ENCODE data around the gene OBI1.

The OBI1 gene

DNA sequence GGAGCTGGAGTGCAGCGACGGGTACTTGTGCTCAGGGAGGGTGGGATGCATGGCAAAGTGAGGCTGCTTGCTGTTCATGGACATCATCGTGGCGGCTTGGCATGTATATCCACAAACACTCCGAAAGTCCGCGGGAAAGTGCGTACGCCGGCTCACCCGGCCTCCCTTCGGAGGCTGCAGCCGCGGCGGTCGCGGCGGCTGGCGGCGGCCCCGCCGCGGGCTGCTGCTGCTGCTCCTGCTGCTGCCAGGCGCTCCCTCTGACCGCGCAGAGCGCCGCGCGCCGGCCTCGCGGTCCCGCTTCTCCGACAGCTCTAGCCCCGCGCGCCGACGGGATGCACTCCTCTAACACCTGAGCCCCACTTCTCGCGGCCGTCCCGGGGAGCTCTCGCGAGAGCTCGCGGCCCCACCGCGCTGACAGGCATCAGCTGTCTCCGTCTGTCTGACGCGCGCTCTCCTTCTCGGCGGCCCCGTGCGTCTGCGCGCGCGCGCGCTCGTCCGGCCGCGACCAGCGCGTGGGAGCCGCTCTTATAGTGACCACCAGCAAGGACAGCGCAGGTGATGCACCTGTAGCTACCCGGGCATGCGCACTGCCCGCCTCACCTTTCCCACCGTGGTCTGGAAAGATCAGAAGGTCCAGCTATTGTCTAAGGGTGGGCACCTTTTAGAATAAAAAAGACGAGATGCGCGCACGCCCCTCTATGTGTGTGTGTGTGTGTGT is 55.6 kb downstream of the OBI1 start, which contains the start of gene POU4F1:
TSS of gene POU4F1 (minus strand) at position 313 of the 718 bp plus-strand sequence. CDS start at position 87, 226 bp downstream.
- peak; percentile 31 to 49 for DNase-seq (ENCODE audit: low read depth in 2 of 2)

DNA sequence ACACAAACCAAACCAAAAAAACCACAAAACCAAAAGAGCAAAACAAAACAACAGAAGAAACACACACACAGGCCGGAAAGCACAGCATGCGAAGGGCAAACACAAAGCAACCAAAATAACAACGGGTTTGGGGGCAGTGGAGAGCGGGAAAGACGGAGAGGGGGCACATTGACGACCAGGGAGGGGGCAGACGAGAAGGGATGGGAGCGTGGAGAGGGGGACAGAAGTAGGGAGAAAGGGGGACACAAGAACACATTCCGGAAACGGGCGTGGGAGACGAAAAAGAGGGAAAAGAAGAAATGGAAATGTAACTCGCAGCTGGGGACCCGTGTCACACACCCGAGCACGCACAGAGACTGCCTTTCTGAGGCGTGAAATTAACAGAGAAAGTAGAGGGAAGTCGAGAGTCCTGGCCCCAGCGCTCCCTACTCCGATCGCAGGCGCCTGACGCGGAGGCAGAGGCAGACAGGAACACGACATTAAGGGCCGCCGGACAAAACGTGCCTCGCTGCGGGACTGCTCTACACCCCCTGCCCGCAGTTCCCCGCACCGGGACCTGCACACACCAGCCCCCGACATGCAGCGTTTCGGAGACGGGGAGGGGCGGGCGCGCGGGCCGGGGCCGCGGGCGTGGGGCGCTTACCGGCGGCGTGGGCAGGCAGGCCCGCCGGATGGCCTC is 56.3 kb downstream of the OBI1 start:
- no peak for DNase-seq (ENCODE audit: low read depth in 2 of 2)

DNA sequence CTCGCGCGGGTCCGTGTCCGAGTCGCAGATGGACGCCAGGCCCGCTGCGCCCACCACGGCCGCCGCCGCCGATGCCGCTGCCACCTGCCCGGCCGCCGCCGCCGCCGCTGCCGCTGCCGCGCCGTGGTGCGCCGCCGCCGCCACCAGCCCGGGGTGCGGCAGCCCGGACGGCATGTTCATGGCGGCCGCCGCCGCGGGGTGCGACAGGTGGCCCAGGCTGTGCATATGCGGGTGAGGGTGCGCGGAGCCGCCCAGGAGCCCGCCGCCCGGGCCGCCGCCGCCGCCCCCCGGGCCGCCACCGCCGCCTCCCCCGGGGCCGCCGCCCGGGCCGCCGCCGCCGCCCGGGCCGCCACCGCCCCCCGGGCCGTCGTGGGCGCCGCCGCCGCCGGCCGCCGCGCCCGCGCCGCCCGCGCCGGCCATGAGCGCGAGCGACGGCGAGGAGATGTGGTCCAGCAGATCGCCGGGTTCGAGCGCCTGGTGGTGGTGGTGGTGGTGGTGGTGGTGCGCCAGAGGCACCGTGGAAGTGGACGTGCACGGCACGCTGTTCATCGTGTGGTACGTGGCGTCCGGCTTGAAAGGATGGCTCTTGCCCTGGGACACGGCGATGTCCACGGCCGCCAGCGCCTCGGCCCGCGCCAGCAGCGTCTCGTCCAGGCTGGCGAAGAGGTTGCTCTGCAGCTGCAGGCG is 56.9 kb downstream of the OBI1 start:
- no peak for DNase-seq (ENCODE audit: low read depth in 2 of 2)

DNA sequence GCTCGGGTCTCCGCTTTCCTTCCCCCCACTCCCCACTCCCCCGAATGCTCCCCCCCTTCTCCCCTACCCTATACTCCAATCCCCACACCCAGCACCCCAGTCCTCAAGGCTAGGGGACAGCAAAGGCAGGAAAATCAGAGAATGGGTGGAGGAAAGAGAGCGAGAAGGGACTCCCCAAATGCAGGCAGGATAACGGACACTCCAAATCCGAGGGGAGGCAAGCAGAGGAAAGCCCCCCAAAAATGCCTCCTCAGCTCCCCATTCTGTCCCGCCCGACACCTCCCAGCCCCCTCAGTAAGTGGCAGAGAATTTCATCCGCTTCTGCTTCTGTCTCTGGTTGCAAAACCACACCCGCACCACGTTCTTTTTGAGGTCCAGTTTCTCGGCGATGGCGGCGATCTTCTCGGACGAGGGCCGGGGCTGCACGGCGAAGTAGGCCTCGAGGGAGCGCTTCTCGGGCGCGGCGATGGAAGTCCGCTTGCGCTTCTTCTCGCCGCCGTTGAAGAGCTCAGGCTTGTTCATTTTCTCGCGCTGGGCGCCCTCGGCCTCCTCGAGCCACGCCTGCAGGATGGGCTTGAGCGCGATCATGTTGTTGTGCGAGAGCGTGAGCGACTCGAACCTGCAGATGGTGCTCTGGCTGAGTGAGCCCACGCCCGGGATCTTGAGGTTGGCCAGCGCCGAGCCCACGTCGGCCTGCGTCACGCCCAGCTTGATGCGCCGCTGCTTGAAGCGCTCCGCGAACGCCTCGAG is 57.7 kb downstream of the OBI1 start:
- DNase-seq (ENCODE audit: low read depth in 2 of 2), result no peak

DNA sequence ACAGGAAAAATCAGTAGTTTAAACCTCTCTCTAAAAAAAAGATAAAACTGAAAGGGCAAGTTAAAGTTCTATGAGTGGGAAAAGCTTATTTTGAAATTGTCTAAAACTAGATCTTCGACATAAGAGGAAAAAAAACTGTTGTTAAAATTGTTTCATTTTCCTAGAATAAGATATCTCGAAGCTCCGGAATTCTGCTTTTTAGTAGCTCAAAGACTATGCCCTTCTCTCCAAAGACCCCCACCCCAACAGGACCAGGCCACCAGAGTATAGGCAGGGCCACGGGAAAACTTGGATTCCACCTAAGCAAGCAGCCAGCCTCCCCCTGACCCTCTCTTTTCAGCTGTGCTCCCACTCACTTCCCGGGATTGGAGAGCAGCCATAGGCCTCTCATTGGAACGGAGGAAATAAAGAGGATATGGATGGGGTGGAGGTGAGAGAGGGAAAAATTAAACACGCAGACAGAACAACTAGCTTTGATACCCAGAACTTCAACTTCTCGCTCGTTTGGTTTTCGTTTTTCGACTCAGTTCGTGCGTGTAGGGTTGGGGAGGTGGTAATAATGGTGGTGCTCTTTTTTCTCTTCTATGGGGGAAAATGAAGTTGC is 58.6 kb downstream of the OBI1 start:
- DNase-seq (ENCODE audit: low read depth in 2 of 2), result no peak

DNA sequence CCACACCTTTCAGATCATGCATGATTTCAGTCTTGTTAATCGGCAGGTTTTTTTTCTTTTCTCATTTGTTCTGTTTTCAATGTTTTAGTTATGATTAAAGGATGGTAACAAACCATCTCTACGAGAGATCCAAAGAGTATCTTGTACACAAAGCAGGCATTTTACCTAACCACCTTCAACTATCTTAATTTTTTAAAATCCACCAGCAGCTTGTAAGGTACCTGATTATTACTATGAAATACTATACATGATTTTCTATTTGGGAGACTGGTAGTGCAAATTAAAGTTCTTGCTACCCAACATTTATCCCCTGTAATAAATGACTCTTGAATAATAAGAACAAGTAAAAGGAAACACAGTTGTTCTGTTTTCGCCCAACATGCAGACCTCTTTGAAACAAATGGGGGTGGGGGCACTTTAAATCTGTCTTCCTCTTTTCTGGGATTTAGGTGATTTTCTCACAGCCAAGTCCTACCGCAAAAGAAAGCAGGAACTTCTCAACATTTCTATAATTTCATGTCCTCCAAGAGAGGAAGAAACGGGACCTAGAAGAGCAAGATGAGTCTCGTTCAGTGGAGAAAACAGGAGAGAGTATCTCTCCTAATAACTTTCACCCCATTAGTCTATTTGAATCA is 59.2 kb downstream of the OBI1 start:
- DNase-seq (ENCODE audit: low read depth in 2 of 2), result no peak

DNA sequence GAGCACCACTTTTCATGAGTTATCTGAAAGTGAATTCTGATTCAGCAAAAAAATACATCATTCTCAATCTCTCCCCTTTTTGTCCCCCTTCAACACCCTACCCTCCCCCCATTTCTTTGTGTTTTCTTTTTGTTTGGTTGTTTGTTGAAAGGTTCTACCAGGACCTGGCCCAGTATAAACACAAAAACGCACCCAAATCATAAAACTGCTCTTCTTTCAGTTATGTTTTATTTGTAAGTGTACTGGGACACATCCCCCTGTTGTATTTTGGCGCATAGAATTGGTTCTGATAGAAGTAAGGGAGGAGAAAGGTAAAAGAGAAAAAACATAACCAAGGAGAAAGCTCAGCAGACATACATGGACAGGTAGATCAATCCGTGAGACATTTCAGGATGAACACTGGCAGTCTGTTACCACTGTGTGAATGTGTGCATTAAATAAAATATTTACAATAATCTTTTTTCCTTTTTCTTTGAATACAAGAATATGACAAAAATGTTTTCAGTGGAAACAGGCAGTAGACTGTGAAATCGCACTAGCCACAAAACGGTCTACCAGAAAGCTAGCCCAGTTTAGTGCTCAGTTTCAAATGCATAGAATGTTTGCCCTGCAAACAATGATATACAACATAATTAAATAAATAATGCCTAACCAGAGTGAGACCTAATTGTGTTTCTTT is 59.9 kb downstream of the OBI1 start:
- DNase-seq (ENCODE audit: low read depth in 2 of 2), result no peak

DNA sequence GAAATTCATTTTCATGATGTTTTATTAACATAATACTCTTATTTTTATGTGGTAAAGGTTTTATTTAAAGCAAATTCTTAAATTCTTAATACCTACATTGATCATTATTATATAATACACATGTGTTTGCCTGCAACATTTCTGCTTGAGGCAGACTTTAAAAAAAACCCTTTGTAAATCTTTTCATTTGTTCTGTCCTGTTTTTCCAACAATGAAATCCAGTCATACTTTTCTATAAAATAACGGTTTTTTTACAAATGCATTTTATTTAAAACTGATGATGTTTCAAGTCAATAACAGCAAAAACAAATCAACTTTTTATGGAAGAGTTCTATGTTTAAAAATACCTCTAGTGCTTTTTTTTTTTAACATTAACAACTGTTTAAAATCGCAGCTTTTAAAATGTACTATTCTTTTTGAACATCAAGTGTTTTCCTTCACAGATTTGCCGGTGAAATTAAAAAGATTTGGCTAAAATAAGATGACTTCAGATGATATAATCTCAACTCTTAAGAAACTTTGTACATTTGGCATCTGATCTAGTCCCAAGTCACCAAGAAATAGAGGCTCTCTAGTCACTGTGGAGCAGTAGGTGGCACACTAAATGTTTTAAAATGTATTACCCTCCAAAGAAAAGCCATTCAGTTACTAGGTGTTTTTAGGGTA is 60.7 kb downstream of the OBI1 start:
- no peak for DNase-seq (ENCODE audit: low read depth in 2 of 2)

DNA sequence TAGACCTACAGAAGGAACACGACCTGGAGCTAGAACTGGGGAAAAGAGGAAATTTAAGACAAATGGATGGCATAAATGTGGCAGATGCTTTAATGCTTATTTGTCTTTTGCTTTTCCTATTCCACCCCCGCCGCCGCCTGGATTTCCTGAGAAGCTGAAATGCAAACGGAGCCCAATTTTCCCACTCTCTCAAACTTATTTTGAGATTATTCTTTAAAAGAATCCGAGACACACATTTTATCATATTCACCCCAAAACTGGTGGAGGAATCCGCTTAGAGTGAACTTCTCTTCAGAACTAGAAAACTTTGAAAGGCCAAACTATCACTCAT is 61.4 kb downstream of the OBI1 start:
- no peak for DNase-seq (ENCODE audit: low read depth in 2 of 2)

DNA sequence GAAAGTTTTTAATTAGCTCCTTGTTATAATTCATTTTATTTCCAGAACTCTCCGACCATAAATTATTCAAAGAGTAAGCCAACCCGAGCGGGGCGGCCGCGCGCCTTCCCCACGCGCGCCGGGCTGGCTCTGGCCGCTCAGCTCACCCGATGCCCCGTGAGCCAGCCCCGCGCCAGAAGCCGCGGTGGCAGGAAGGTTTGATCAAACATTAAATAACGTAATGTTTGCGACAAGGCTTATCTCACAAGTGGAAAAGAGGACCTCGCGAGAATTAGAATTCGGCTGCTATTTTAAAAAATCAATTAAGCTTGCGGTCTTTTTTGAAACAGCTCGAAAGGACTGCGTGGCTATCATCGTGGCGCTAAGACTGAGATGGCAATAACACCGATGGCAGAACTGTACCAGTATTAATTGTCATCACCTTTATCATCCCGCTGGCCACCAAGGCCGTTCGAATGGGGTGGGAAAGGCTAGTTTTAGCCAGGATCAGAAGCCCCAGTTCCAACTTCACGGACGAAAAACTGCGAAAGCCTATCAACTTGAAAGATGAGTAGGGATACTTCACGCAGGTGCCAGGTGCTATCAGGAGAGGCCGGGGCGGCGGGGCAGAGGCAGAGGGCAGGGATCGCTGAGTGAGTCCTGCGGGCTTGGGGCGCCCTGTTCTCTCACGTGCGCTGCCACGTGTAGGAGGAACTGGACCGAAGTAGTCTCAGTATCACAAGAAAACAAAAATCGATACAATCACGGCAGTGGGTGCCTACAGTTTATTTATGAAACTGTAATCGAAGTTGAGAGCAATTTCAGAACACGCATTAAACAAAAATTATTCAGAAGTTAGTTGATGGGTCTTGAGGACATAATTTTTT is 62.0 kb downstream of the OBI1 start:
- DNase-seq (ENCODE audit: low read depth in 2 of 2), result no peak

DNA sequence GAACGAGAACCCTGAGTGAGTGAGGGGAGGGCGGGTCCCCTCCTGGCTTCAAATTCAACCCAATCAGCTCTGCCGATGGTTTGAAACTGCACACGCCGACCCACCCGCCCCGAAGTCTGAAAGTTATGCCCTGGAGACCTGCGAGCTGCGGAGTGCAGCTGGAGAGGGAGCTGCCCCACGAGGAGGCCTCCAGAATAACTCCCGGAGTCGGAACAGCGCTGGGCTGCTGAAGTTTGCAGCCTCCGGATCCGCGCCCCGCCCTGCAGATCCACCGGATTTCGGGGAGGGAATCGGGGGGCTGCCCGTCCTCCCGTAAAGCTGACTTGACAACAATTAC is 62.6 kb downstream of the OBI1 start:
- DNase-seq (ENCODE audit: low read depth in 2 of 2), result no peak

DNA sequence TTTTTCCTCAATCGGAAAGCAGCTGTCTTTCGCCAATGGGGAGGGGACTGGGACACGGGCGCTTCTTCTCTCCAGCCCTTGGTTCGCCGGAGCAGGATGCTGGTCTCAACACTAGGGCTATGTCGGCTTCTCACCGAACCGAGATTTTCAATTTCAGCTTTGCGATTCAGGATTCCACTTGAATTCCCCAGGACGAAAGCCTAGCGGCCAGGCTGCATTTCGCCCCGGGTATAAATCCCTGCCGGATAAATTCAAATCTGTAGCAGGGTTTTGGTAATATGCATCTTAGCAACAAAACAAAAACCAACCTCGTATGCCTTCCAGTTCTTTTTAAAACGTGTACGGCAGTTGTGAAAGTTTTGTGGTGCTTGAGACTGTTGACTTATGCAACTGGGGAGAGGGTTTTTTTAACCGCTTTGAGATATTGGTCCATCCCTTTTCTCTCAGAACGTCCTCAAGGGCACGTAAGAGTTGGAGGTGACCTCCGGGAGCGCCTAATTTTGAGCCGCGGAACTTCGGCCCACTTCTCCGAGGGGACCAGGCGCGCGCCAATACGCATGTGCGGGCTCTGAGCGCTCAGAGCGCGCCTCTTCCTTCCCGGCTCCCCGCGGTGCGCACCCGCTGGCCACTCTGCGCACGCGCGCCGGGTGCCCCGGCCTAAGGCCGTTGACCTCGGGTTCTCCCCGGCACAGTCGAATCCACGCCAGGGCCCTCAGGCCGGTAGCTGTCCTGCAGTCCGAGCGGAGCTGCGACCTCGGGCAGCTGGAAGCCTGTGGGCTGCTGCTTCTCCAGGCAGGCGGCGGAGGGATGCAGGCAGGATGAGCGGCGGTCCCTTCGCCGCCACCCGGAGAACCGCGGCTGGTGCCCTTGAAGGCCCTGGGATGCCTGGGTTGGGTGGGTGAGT is 63.2 kb downstream of the OBI1 start:
- DNase-seq (ENCODE audit: low read depth in 2 of 2), result no peak

DNA sequence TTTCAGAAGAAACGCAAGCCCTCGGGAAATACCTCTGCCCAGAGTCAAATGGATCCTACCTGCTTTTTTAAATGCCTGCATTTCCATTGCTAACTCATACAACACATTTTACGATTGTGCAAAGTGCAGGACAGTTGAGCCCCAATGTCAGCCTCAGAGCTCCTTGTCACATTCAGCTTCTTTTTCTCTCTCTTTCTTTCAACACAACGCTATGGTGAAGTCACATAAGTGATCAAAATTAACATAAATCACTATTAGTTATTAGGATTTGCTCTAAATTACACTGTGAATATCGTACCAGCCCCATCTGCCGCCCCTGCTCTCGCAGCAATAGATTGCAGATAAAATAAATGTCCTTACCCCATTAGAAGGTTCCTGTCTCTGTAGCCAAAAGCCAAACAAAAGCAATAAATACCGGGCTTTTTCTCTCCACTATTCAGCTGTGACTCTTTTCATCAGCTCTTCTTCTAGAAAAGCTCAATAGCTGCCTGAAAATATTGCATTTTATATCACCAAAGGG is 64.4 kb downstream of the OBI1 start:
- DNase-seq (ENCODE audit: low read depth in 2 of 2), result no peak

DNA sequence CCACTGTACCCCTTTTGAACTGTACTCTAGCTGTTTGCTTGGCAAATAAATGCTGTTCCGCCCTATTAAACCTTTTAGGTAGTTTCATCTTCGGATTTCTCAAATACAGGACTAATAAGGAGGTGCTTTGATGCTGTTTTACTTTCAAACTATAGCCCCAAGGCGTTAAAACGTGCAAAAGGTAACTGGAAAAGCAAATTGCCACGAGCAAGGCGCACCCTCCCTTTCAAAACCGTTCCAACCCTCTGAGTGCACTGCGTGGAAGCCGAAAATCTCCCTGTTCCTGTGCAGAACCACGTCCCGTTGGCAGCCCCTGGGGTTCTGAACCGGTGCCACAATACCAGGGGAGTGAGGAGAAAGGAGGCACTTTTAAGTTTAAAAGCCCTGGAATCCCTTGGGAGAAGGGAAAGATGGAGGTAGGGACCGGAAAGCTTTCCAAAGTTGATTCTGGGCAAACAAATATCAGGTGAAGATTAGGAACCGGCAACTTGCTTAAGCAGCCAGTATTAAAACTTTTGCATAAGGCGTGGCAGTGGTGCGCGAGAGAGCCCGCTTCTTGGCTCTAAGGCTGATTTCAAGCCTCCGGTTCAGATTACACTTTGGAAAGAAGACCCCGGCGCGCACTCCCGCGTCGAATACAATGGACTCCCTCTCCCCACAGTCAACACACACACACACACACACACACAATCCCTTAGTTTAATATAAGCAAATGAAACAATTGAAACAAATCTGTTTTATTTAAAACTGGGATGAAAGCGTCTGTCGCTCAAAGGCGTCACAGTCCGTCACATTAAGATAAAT is 65.1 kb downstream of the OBI1 start:
- no peak for DNase-seq (ENCODE audit: low read depth in 2 of 2)

DNA sequence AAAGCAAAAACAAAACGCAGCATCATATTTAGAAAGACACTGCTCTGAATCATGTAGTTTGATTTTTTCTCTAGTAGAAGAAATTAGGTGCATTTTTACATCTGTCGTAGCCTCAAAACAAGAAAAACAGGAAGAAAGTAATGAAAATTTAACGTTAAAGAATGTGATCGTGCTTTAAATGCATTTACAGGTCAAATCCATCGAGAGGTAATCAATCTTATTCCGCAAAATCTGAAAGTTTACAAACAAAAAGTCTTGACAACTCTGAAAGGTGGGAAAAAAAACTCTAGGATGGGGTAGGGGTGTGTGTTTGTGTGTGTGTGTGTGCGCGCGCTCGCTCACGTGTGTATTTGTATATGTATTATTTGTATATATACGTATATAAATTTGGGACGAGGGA is 65.8 kb downstream of the OBI1 start:
- no peak for DNase-seq (ENCODE audit: low read depth in 2 of 2)

DNA sequence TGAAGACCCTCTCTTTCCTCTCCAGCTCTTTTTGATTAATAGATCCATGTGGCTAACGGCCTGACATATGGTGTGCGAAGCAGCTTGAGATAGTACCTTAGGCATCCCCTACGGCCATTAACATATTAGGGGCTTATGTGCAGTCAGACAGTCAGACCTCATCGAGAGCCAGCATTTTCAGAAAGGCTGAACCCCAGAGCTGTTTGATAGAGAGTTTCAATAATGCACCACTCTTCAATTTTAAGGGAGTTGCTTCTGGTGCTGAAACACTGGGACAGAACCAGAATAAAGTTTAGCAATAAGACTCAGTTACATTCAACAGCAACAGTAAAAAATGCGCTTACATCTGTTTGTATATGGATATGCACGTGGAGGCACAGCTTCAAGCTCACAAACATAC is 66.4 kb downstream of the OBI1 start:
- no peak for DNase-seq (ENCODE audit: low read depth in 2 of 2)

DNA sequence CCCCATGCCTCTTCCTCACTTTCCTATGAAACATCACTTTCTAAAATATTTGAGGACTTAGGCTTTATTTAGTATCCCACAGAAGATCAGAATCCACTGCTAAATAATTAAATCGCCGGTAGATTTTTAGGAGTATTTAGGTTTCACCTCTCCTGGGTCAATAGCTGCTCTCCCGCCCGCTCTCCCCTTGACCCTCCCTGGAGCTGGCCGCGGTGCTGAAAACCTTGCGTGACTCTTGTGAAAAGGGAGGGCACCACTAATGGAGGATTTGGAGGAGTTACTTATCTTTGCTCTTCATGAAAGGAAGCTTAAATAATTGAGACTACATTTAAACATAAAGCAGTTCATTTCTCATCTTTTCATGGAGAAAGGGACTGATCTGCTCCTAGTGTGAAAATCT is 69.7 kb downstream of the OBI1 start:
- DNase-seq (ENCODE audit: low read depth in 2 of 2), result no peak
